ENCODE measurements around the gene FCER1G.

Gene FCER1G

GRCh38 chr1:161215076-161215475, at the start of gene FCER1G:
Gene FCER1G, plus strand, starts transcription at chr1:161215295. Its CDS starts 27 bp downstream, at chr1:161215322.
- no peak for DNase-seq (ENCODE audit: low spot score)

DNA sequence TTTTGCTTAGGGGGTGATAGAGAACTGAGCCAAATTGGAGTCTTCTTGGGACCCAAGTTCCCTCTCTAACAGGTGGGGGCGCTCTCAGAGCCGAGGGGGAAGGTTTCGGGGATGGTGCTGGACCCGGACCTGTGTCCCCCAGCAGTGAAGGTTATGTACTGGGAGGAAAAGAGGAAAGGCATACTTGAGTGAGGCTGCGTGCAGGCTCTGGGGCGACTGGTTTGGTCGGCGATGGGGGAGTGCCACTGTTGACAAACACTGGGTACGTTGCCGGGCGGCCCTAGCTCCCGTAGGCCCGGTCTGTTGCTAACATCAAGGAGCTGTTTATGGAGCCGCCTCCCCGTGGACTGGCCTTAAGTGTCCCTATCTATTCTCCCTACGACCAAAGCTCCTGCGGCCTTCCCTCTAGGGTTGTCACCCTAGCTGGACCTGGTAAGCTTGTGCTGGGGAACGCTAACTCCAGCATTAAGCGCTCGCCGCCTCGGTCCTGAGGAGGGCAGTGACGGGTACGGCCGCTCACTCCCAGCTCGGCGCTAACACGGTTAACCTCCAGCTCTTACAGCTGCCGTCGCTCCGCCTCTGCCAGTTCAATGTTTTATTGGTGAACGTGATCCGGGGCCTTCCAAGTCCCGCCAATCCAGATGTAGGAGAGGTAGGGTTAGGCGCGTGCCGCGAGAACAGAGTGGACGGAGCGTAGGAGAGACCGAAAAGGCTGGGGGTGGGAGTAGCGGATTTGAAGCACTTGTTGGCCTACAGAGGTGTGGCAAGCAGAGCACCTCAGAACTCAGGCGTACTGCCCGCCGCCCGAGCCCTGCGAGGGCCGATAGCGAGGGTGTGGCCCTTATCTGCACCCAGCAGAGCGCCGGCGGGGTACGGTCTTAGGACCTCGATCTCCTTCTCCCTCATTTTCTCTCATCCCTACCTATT, 49.1 kb upstream of the FCER1G start, which contains the start of gene PPOX:
PPOX (plus strand) TSS at position 685 of the 927 bp plus-strand sequence. CDS start 422 bp downstream, outside the sequence.
- DNase-seq (ENCODE audit: low spot score), result peak; percentile 92

DNA sequence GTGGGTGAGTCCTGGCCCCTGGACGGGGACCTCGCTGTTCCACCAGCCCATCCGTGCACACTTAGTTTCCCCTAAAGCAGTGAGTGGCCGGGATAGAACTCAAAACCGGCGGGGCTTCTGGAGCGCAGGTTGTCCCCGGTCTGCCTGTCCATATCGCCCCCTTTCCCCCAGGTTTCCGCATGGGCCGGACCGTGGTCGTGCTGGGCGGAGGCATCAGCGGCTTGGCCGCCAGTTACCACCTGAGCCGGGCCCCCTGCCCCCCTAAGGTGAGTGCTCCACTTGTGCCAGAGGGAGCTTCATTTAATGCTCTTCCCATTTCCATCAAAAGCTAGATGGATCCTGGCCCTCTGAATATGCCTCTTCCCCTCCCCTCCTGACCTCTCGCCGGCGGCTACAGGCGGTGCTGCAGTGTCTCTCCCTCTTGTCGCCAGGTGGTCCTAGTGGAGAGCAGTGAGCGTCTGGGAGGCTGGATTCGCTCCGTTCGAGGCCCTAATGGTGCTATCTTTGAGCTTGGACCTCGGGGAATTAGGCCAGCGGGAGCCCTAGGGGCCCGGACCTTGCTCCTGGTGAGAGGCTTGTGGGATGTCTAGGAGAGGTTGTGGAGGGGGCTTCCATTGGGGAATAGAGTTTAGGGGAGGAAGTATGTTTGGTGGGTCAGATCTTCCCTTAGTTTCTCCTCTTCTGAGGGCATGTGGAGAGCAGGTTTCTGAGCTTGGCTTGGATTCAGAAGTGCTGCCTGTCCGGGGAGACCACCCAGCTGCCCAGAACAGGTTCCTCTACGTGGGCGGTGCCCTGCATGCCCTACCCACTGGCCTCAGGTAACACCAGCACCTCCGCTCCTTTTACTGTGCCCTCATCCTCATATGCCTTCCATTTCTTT, 48.2 kb upstream of the FCER1G start:
- no peak for DNase-seq (ENCODE audit: low spot score)

- no peak for DNase-seq (ENCODE audit: low spot score)
These were observed 46.2 kb upstream of the FCER1G start for GRCh38 chr1:161168906-161169305.

GRCh38 chr1:161171191-161171590, 43.9 kb upstream of the FCER1G start:
- DNase-seq (ENCODE audit: low spot score), result no peak

DNA sequence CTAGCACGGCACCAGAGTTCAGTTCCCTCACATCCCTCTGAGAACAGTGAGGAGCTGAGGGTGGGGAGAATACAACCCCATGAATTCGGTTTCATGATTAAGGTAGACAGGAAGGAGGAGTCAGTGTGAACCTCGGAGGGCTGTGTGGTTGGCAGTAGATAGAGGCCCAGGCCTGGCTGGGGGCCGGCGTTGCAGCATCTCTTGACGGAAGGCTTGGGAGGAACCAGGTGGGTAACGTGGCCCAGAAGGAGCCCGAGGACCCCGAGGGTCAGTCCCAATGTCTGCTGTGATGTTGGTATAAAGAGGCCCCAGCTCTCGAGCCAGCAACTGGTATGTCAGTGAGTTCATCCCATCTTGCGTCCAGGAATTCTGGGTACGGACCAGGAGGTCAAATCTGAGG, 43.4 kb upstream of the FCER1G start:
- DNase-seq (ENCODE audit: low spot score), result no peak

GRCh38 chr1:161172349-161172748, 42.7 kb upstream of the FCER1G start:
- DNase-seq (ENCODE audit: low spot score), result no peak

- no peak for DNase-seq (ENCODE audit: low spot score)
These were observed 42.2 kb upstream of the FCER1G start for GRCh38 chr1:161172776-161173376.

DNA sequence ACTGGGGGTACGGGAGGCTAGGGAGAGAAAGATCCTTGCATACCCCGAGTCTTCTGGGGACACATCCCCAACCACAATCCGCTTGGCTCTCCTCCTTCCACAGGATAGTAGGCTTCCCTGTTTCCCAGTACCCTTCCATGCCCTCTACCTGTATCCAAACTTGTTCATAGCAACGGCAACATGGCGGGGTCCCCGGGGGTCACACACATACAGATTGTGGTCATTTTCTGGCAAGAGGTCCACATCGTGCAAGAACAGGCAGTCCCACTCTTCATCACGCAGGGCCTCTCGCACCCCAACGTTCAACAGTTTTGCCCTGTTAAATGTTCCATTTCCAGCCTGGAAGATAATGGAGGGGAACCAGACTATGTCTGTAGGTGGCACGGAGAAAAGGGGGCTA, 41.4 kb upstream of the FCER1G start:
- DNase-seq (ENCODE audit: low spot score), result no peak

GRCh38 chr1:161174911-161175310, 40.2 kb upstream of the FCER1G start:
- no peak for DNase-seq (ENCODE audit: low spot score)

GRCh38 chr1:161175771-161176453, 39.2 kb upstream of the FCER1G start:
- DNase-seq (ENCODE audit: low spot score), result peak; percentile 66

- DNase-seq (ENCODE audit: low spot score), result no peak
These were observed 38.5 kb upstream of the FCER1G start for GRCh38 chr1:161176468-161177111.

DNA sequence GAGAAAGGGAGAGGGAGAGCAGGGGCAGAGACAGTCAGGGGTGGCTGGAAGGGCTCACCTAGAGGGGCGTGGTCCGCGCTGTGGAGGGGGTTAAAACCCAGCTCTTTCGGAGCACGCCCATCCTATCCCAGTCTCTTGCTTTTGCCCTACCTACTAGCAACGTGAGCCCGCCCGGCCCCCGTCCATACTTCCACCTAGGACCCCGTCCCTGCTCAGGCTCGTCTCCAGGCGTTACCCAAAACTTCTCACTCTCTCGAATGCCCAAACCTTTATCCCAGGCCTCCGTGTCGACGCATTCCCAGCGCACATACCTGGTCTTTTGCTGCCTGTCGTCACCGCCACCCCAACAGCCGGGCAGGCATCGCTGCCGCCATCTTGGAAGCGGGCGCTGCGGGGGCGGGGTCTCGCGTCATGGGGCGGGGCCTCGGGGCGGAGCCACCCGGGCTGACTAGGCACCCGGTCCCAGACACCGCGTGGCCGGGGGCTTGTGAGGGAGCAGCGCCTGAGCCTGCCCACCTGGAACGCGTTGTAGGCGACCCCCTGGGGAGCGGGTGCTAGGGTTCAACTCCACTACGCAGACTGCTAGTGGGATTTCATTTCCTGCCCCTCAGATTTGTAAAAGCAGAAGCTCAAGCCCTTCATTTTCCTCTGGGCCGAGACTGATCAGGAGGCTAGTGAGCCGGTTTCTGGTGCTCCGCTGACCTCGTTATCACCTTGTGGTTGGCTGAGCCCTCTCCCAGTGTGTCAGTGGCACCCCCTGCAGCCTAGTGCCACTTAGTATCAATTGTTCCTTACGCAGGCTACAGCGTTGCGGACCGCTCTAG, 37.8 kb upstream of the FCER1G start, which contains the start of gene B4GALT3:
B4GALT3 (minus strand) TSS at position 396 of the 824 bp plus-strand sequence. CDS start 1,447 bp downstream, outside the sequence.
- peak; percentile 96 for DNase-seq (ENCODE audit: low spot score)

- DNase-seq (ENCODE audit: low spot score), result no peak
These were observed 37.2 kb upstream of the FCER1G start for GRCh38 chr1:161177936-161178244.

DNA sequence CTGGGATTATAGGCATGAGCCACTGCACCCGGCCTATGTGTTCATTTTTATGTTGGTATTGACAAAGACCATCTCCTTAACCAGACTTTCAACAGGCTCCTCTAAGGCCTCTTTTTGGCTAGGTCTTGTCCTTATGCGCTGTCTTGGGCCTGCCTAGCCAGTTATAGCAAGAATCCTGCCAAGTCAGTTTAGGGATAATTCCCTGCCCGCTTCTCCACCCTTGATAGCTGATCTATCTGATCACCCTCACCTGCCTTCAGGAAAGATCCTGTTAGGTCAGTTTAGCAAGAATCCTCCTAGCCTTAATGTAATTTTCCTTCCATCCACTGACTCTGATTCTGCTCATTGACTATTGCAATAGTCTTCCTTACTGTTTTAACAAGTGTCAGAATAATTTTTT, 35.4 kb upstream of the FCER1G start:
- DNase-seq (ENCODE audit: low spot score), result no peak

DNA sequence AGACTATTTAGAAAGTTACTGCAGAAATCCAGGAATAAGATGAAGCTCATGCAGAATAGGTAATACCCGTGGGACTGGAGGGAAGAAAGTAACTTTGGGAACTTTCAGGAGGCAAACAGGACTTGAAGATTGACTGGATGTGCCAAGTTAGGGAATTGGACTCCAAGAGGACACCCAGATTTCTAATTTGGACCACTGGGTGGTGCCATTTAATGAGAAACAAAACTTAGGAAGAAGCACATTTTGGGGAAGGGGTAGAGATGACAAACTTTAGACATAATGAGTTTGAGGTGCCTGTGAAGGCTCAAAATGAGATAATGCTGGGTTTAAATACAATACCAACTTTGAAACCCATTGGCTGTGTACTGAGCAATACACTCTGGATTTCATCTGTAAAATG, 34.5 kb upstream of the FCER1G start:
- no peak for DNase-seq (ENCODE audit: low spot score)

GRCh38 chr1:161182214-161182613, 32.9 kb upstream of the FCER1G start:
- DNase-seq (ENCODE audit: low spot score), result no peak

GRCh38 chr1:161185282-161185682, 29.8 kb upstream of the FCER1G start:
- DNase-seq (ENCODE audit: low spot score), result peak; percentile 88

GRCh38 chr1:161185732-161186311, 29.3 kb upstream of the FCER1G start:
- peak; percentile 77 for DNase-seq (ENCODE audit: low spot score)

DNA sequence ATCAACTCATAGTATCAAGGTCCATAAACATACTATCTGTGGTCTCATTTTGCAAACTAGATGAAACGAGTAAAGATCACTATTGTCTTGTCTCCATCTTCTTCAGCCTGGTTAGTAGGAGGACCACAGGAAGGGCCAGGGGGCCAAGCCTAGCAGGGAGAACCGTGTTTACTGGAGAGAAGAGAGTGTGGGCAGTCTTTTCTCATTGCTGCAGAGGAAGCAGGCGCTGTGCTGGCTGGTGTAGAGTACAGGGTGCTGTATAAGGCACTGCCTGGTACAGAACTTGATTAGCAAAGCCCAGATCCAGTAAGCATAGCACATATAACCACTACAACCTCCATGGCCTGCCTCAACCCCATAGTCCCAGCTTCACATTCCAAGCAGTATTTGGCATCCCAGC, 27.8 kb upstream of the FCER1G start:
- no peak for DNase-seq (ENCODE audit: low spot score)
